OCI-LY7 (cell line): ENCODE results near the gene MAB21L3.

Experiments
- EZH2phosphoT487 ChIP-seq: fragments of 200-600 bp; sonication (generic); IDR thresholded peaks from 2 replicates; pipeline ENCODE4 v1.6.1; 2018; ENCODE audit warnings: low read depth, borderline replicate concordance, mild to moderate bottlenecking, mixed run types, antibody characterized with exemption, low read length, moderate library complexity, mixed read lengths
- TF ChIP-seq, protein P1 (sequence below): fragments of 200-600 bp; sonication (generic); conservative IDR thresholded peaks from 2 replicates; pipeline ENCODE4 v1.5.1; 2014; ENCODE audit warnings: mild to moderate bottlenecking, antibody characterized with exemption, low read length, moderate library complexity, mixed read lengths

DNA sequence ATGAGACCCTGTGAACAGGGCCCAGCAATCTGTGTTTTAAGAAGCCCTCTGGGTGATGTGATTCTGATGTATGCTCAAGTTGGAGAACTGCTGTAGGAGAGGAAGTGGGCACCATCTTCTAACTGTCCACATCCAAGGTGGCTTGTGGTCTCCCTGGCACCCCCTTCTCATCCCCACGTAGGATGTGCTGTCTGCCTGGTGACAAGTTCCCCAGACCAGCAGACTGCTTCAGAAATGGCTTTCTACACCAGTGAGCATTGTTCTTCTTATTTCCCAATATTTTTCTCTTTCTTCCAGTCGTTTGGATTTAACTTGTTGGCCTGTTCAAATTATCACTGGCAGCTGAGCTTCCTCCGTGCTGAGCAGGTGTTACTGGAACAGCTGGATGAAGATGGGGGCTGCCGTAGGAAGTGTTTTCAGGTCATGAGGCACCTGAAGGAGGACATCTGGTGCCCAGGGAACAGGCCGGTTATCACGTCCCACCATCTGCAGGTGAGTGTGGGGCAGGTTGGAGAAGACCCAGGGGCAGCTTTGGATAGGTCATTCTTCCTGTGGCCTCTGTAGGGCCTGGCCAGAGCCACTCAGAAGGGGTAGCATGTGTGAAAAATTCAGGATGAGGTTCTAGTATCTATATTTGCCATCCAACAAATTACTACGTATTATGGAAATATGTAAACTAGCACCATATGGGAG is 16.8 kb downstream of the MAB21L3 start:
- TF ChIP-seq, protein P1, sequence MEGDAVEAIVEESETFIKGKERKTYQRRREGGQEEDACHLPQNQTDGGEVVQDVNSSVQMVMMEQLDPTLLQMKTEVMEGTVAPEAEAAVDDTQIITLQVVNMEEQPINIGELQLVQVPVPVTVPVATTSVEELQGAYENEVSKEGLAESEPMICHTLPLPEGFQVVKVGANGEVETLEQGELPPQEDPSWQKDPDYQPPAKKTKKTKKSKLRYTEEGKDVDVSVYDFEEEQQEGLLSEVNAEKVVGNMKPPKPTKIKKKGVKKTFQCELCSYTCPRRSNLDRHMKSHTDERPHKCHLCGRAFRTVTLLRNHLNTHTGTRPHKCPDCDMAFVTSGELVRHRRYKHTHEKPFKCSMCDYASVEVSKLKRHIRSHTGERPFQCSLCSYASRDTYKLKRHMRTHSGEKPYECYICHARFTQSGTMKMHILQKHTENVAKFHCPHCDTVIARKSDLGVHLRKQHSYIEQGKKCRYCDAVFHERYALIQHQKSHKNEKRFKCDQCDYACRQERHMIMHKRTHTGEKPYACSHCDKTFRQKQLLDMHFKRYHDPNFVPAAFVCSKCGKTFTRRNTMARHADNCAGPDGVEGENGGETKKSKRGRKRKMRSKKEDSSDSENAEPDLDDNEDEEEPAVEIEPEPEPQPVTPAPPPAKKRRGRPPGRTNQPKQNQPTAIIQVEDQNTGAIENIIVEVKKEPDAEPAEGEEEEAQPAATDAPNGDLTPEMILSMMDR, result no peak
- no peak for TF ChIP-seq EZH2phosphoT487
